TTC549 (cell line): ENCODE measurements around the gene NKX2-4.
"Not testable (repeated sequence)": the region's sequence is repeated elsewhere in the genome, so short reads cannot be mapped to it uniquely, and the experiment has no call there.

Experiments
- FAIRE-seq: peaks from 2 replicates; lab custom pipeline; 2012; peaks lifted over from hg19 to GRCh38; lab: Jason Lieb, UNC

NKX2-4 gene

DNA sequence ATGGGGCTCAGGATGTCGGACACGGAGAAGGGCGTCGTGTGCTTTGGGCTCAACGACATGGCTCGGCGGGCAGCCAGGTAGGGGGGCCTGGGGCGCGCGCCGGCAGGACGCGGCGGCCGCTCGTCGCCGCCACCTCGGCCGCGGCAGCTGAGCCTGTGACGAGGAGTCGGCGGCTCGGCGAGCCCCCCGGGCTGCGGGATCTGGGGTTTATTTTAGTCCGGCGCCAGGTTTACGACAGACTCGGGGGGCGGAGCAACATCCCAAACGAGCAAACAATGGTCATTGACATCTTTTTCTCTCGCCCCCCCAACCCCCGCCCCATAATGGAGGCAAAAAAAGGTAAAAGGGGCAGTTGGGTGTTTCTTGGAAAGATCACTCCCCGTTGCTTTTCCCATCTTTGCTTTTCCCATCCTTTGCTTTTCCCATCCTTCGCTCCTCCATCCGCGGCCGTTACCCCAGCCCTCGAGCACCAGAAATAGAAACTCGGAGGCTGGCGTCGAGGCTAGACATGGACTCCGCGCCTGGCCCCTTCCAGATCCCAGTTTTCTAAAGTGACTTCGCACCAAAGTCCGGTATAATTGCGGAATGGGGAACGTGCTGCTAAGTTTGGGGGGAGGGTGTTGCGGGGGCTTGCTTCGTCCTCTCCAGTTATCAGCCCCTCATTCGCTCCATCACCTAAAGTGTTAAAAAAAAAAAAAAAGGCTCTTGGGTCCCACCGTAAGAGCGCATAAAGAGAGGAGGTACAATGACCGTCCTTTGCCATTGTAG is at the start of gene NKX2-4:
Gene NKX2-4 (minus strand): TSS at position 186 of the 768 bp plus-strand sequence. CDS start 127 bp downstream, at position 59.
- no peak for FAIRE-seq

DNA sequence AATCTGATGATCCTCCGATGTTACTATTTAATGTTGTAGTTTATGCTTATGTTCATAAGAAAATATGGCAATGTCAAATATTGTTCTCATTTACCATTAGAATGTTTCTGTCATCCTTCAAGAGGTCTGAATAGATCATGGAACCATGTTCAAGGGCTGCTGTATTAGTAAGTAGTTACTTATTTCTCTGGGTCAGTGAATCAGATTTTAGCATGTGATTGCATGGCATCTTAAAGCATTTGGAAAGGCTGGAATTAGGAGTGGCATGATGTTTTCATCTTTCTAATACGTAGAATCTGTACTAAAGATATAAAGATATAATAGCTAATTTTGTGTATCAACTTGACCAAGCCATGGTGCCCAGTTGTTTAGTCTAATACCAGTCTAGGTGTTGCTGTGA is 40.5 kb upstream of the NKX2-4 start:
- no peak for FAIRE-seq

GRCh38 chr20:21437248-21437647 is 39.9 kb upstream of the NKX2-4 start:
- FAIRE-seq = no peak

- no peak for FAIRE-seq
These were observed 38.9 kb upstream of the NKX2-4 start for GRCh38 chr20:21436205-21436604.

GRCh38 chr20:21435576-21435975 is 38.2 kb upstream of the NKX2-4 start:
- no peak for FAIRE-seq

GRCh38 chr20:21433329-21433890 is 36.1 kb upstream of the NKX2-4 start:
- no peak for FAIRE-seq

GRCh38 chr20:21432911-21433310 is 35.6 kb upstream of the NKX2-4 start:
- no peak for FAIRE-seq

DNA sequence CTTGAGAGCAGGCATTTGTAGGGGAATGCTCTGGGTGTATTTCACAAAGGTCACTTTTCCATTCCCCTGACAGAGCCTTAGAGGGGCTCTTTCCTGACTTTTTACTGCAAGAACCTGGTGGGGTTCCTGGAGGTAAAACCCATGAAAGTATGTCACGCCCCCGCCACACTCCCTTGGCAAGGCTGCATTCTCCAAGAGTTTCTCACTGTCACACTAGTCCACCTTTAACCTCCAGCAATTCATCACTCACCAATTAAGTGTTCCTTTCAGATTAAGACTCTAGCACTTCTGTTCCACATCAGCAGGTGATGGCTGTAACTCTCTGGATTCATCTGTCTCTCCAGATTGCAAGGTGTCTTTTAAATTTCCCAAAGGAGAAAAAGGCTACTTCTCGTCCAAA is 32.7 kb upstream of the NKX2-4 start:
- no peak for FAIRE-seq

DNA sequence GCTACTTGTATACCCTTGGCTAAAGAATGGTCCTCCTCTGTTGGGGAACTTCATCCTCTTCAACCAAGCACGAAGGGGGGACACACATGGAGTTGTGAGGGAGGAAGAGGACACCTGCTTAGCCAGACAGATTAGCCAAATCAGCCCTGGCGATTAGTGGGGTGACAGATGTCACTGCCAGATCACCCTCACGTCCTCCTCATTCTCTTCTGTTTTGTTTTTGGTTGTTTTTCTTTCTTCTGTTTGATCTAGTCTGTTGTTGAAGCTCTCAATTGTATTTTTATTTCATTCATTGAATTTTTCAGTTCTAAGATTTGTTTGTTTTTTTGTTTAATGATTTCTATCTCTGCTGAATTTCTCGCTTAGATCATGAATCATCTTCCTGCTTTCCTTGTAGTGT is 27.5 kb upstream of the NKX2-4 start:
- FAIRE-seq = no peak

DNA sequence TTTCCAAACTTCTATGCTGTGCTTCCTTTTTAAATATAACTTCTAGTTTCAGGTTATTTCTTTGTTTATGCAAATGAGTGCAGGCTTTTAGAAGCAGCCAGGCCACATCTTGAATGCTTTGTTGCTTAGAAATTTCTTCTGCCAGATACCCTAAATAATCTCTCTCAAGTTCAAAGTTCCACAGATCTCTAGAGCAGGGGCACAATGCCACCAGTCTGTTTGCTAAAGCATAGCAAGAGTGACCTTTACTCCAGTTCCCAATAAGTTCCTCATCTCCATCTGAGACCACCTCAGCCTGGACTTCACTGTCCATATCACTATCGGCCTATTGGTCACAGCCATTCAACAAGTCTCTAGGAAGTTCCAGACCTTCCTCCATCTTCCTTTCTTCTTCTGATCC is 26.4 kb upstream of the NKX2-4 start:
- FAIRE-seq = not testable (repeated sequence)

DNA sequence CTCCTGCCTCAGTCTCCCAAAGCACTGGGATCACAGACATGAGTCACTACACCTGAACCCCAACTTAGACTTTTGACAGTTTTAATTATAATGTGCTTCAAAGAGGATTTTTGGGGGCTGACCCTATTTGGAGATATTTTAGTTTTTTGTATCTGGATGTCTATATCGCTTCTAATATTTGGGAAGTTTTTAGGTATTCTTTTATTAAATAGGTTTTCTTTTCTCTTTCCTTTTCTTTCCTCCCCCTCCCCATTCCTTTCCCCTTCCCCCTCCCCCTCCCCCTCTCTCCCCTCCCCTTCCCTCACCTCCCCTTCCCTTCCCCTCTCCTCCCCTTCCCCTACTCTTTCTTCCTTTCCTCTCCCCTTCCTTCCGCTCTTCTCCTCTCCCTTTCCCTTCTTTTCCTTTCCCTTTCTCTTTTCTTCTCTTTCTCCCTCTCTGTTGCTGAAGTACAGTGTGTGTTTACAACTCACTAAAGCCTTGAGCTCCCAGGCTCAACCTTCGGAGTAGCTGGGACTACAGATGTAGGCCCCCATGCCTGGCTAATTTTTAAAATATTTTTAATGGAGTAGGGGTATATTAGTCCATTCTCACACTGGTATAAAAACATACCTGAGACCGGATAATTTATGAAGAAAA is 24.4 kb upstream of the NKX2-4 start:
- FAIRE-seq = no peak

DNA sequence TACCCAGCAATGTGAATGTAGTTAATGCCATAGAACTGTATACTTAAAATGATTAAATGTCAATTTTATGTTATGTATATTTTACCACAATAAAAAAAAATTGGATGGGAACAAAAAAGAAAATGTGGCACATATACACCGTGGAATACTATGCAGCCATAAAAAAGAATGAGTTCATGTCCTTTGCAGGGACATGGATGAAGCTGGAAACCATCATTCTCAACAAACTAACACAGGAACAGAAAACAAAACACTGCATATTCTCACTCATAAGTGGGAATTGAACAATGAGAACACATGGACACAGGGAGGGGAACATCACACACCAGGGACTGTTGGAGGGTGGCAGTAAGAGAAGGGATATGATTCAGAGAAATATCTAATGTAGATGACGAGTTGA is 21.8 kb upstream of the NKX2-4 start:
- FAIRE-seq = not testable (repeated sequence)

GRCh38 chr20:21413996-21414395 is 16.7 kb upstream of the NKX2-4 start:
- not testable (repeated sequence) for FAIRE-seq

GRCh38 chr20:21411725-21412124 is 14.4 kb upstream of the NKX2-4 start:
- FAIRE-seq = no peak

- FAIRE-seq = no peak
These were observed 1.7 kb upstream of the NKX2-4 start for GRCh38 chr20:21399005-21399475.

DNA sequence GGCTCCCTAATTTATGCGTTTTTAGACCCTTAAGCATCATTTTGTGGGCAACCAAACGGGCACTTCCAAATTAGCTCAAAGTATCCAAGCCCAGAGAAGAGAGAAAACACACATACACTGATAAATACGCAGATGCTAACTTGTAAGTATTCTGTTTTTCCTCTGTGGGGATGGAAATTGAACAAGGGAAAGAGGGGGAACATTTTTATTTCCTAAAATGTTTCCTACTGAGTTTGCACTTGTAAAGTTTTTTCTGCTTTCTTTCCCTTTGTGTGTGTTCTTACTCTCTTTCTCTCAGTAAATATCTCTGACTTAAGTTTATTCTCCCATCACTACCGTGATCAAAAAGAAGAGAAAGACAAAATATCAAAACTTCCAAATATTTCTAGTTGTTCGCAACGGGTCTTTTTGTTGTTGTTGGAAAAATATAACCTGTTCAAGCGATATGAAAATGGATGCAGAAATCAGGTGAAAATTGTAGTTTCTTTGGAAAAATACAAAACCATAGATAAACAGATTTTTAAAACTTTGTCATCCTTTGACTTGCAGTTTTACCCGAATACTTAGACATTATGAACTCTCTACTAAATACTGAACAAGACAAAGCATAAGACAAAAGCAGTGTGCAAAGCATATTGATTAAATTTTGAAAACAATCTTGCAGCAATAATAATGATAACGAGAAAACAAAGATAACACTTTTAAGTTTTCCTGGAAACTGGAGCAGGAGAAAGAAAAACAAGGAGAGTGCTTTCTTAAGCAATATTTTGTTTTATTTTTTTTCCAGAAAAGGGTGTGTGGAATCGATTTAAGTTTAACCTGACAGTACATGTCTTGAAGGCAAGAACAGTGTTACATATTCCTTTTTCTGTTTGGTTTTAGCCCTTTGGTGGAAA is 1.0 kb upstream of the NKX2-4 start:
- FAIRE-seq = no peak

DNA sequence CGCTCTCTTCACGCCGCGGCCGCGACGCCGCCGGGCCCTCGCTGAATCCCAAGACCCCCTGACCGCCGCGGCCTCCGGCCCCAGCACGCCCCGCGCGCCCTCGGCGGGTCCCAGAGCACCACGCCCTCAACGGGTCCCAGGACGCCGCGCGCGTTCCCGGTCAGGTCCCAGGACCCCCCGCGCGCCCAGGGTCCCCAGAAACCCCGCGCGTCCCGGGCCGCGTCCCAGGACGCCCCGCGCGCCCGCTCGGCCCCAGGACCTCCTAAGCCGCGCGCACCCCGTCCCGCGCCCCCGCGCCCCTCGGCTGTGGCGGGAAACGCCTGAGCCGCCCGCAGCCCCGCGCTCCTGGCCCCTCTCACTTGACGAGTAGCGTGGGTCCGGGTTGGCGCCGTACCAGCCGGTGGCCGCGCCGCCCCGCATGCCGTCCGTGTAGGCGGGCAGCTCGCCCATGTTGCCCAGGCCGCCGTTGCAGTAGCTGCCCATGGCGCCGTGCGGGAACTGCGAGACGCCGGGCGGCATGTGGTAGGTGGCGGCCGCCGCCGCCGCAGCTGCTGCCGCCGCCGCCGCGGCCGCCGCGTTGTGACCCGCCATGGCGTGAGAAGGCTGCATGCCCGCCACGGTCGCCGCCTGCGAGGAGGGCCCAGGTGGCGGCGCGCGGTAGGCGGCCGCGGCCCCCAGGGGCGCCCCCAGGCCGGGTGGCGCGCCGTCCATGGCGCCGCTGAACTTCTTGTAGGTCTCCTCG is 556 bp downstream of the NKX2-4 start:
- FAIRE-seq = no peak

GRCh38 chr20:21395666-21396598 is 1.4 kb downstream of the NKX2-4 start:
- no peak for FAIRE-seq

DNA sequence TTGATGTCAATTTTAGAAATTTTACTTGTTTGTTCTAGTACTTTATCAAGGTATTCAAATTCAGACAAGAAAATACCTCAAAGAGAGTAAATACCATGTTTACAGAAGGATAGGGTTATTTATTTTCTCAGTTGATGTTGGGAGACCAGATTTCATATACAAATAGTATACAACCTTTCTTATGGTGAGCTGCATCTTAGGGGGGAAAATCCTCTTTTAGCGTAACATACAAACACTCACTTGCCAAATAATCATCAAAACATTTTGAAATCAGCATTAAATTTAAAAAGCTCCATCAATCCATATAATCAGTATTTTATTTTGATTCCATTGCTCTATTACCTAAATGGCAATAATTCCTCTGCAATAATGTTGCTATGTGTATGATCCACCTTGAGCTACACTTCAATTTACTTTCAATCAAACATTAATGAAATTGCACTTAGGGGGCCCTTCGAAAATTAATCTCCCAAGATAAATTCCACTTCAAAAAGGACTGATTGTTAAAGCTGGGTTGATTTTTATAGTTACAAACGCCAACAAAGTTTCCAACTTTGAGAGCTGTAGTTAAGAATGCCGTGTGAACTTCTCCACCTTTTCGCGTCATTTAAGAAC is 2.2 kb downstream of the NKX2-4 start:
- no peak for FAIRE-seq

DNA sequence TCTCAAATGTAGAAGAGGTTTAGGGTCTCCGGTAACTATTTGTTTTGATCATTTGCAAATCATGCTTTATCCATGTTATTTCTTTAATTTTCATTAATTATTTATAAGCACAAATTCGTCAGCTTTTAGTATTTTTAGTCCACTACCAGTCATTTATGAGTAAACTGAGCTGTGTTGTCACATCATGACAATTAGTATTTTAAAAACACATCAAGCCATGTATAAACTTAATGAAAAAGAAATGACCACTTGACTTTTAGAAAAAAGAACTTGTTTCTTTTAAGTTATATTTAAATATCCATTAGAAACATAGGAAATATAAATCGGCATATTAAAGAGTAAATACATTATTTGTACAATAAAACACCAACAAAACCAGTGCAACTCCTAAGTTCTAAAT is 2.8 kb downstream of the NKX2-4 start:
- FAIRE-seq = peak; percentile 13
